Left renal pelvis (tissue), 4 donors: ENCODE data around the gene EDN1. TPM values are rescaled to one million over a fixed set of nuclear protein-coding genes. Genes with fewer than 3 reads are reported as not detected.

Experiments
- DNase-seq, 4 donors: peaks; one replicate each; pipeline ENCODE4 v3.0.0-alpha.2; 2013; ENCODE audit warnings: low read depth in 4 of 4, low spot score in 3 of 4
- polyA plus RNA-seq, 4 donors: library from polyadenylated mRNA; unstranded; fragments of 120-200 nt; gene quantifications; one replicate each; pipeline ENCODE4 v1.2.1, GENCODE V29; 2013; ENCODE audit not compliant: insufficient read length in 4 of 4

EDN1 gene
- polyA plus RNA-seq, 4 donors = 1.9 to 4.9 (median 4.1) TPM

GRCh38 chr6:12269110-12269509 lies 21.1 kb upstream of the EDN1 start:
- DNase-seq = no peak

GRCh38 chr6:12270551-12271230 lies 19.5 kb upstream of the EDN1 start:
- no peak for DNase-seq

- DNase-seq = no peak
Measured at GRCh38 chr6:12271594-12271993, 18.6 kb upstream of the EDN1 start.

GRCh38 chr6:12271997-12272396 lies 18.2 kb upstream of the EDN1 start:
- no peak for DNase-seq

- DNase-seq = no peak
Measured at GRCh38 chr6:12275107-12275506, 15.1 kb upstream of the EDN1 start.

GRCh38 chr6:12276930-12277315 lies 13.2 kb upstream of the EDN1 start:
- DNase-seq = no peak

GRCh38 chr6:12277386-12277785 lies 12.8 kb upstream of the EDN1 start:
- DNase-seq = no peak

- DNase-seq = no peak
Measured at GRCh38 chr6:12278915-12279314, 11.2 kb upstream of the EDN1 start.

GRCh38 chr6:12279322-12280091 lies 10.7 kb upstream of the EDN1 start:
- DNase-seq = no peak

GRCh38 chr6:12280458-12280857 lies 9.7 kb upstream of the EDN1 start:
- no peak for DNase-seq

GRCh38 chr6:12280902-12281301 lies 9.3 kb upstream of the EDN1 start:
- DNase-seq = no peak

- no peak for DNase-seq
Measured at GRCh38 chr6:12283904-12284303, 6.3 kb upstream of the EDN1 start.

GRCh38 chr6:12286373-12287110 lies 3.6 kb upstream of the EDN1 start:
- no peak for DNase-seq

GRCh38 chr6:12288211-12288618 lies 1.9 kb upstream of the EDN1 start:
- no peak for DNase-seq

- DNase-seq = no peak
Measured at GRCh38 chr6:12288914-12289313, 1.2 kb upstream of the EDN1 start.

- peak in 1 of 4 donors; percentile 37 for DNase-seq
Measured at GRCh38 chr6:12289365-12289919, 719 bp upstream of the EDN1 start.

- DNase-seq = no peak
Measured at GRCh38 chr6:12291071-12291838, 1.1 kb downstream of the EDN1 start.

- peak in 1 of 4 donors; percentile 35 for DNase-seq
Measured at GRCh38 chr6:12291839-12292604, 1.9 kb downstream of the EDN1 start.

- no peak for DNase-seq
Measured at GRCh38 chr6:12293235-12293930, 3.2 kb downstream of the EDN1 start.
